ENCODE results near the gene RBM23. TPM values are rescaled to one million over a fixed set of nuclear protein-coding genes. Genes with fewer than 3 reads are reported as not detected.

Gene RBM23
- total and polyA plus RNA-seq, 4 donors, result 27.7 to 104 (median 71.7) TPM

GRCh38 chr14:22929961-22930364 lies 11.0 kb upstream of the RBM23 start:
- WGBS, 2 donors, result 3 to 4% methylated on average over 2 of the region's 2 CpGs
- peak overlapping the region in 1 of 2 donors; percentile 96 for H3K9ac ChIP-seq (ENCODE audit: insufficient read depth in 1 of 2, low read length in 2 of 2)
- no peak overlapping the region for H3K4me3 ChIP-seq
- peak overlapping the region; percentile 76 to 94 for H3K27ac ChIP-seq (ENCODE audit: low read depth in 1 of 2, low read length in 1 of 2)
- no peaks in the 10 kb centered on the region for H3K9me3 ChIP-seq (ENCODE audit: control insufficient read depth in 4 of 4, insufficient read depth in 3 of 4, low read length in 3 of 4)
- H3K36me3 ChIP-seq (ENCODE audit: control insufficient read depth in 4 of 4, insufficient read depth in 4 of 4, low read length in 4 of 4), result peaks cover 5 to 10% (median 8%) of the 10 kb centered on the region in 4 donors
- DNase-seq (no peak), ATAC-seq (ENCODE audit: insufficient read depth, low FRiP score) (peak; percentile 4)
- H3K27me3 ChIP-seq (ENCODE audit: control insufficient read depth in 3 of 3, insufficient read depth in 3 of 3, low read length in 2 of 3), result no peaks in the 10 kb centered on the region
- no peak for TF ChIP-seq CTCF (IDR thresholded peaks at IDR 0.05; ENCODE audit: control extremely low read depth, extremely low read depth)
- peaks cover 3 to 12% (median 5%) of the 10 kb centered on the region in 5 donors for H3K4me1 ChIP-seq (ENCODE audit: control insufficient read depth in 5 of 5, insufficient read depth in 5 of 5, low read length in 5 of 5)

- Histone ChIP-seq H3K4me1 (ENCODE audit: control insufficient read depth in 5 of 5, insufficient read depth in 5 of 5, low read length in 5 of 5) (peaks cover 3 to 12% (median 5%) of the 10 kb centered on the region in 5 donors), H3K27me3 (ENCODE audit: control insufficient read depth in 3 of 3, insufficient read depth in 3 of 3, low read length in 2 of 3) (no peaks in the 10 kb centered on the region), H3K36me3 (ENCODE audit: control insufficient read depth in 4 of 4, insufficient read depth in 4 of 4, low read length in 4 of 4) (peaks cover 11 to 15% (median 12%) of the 10 kb centered on the region in 4 donors), H3K27ac (ENCODE audit: low read depth in 1 of 2, low read length in 1 of 2) (peak within 1 kb of the TSS; percentile 90 to 94), H3K9me3 (ENCODE audit: control insufficient read depth in 4 of 4, insufficient read depth in 3 of 4, low read length in 3 of 4) (no peaks in the 10 kb centered on the region), H3K9ac (ENCODE audit: insufficient read depth in 1 of 2, low read length in 2 of 2) (peak within 1 kb of the TSS; percentile 84 to 96), H3K4me3 (peak within 1 kb of the TSS; percentile 87)
- 0 to 1% methylated on average over 51 of the region's 51 CpGs for WGBS, 2 donors
- DNase-seq, result peak; percentile 100
- ATAC-seq (ENCODE audit: insufficient read depth, low FRiP score), result peak; percentile 97
- TF ChIP-seq CTCF (IDR thresholded peaks at IDR 0.05; ENCODE audit: control extremely low read depth, extremely low read depth), result no peak
These were observed 10.4 kb upstream of the RBM23 start, which contains the start of gene PRMT5 for GRCh38 chr14:22929104-22929960. Gene PRMT5 (minus strand): TSS chr14:22929376. CDS start chr14:22929361, 15 bp downstream.

GRCh38 chr14:22928237-22929103 lies 9.5 kb upstream of the RBM23 start:
- H3K27ac ChIP-seq (ENCODE audit: low read depth in 1 of 2, low read length in 1 of 2), result peak overlapping the region; percentile 90 to 91
- H3K9ac ChIP-seq (ENCODE audit: insufficient read depth in 1 of 2, low read length in 2 of 2), result peak overlapping the region; percentile 84 to 96
- peaks cover 3 to 12% (median 5%) of the 10 kb centered on the region in 5 donors for H3K4me1 ChIP-seq (ENCODE audit: control insufficient read depth in 5 of 5, insufficient read depth in 5 of 5, low read length in 5 of 5)
- H3K27me3 ChIP-seq (ENCODE audit: control insufficient read depth in 3 of 3, insufficient read depth in 3 of 3, low read length in 2 of 3), result no peaks in the 10 kb centered on the region
- no peak for ATAC-seq (ENCODE audit: insufficient read depth, low FRiP score)
- no peak for DNase-seq
- peaks cover 17 to 23% (median 20%) of the 10 kb centered on the region in 4 donors for H3K36me3 ChIP-seq (ENCODE audit: control insufficient read depth in 4 of 4, insufficient read depth in 4 of 4, low read length in 4 of 4)
- H3K9me3 ChIP-seq (ENCODE audit: control insufficient read depth in 4 of 4, insufficient read depth in 3 of 4, low read length in 3 of 4), result no peaks in the 10 kb centered on the region
- H3K4me3 ChIP-seq, result peak overlapping the region; percentile 87
- TF ChIP-seq CTCF (IDR thresholded peaks at IDR 0.05; ENCODE audit: control extremely low read depth, extremely low read depth), result no peak
- WGBS, 2 donors, result 7 to 9% methylated on average over 12 of the region's 12 CpGs
